HG03103 (cell line): ENCODE results near the gene NEU4.
A peak's percentile ranks its signal among the peaks of the same experiment; 100 is the strongest.

Experiments used
- ATAC-seq: cut with Tn5 transposase; IDR thresholded peaks from one replicate; pipeline ENCODE4 v1.9.1; 2021; ENCODE audit warnings: low read depth; ENCODE audit not compliant: unreplicated experiment

The NEU4 gene

DNA sequence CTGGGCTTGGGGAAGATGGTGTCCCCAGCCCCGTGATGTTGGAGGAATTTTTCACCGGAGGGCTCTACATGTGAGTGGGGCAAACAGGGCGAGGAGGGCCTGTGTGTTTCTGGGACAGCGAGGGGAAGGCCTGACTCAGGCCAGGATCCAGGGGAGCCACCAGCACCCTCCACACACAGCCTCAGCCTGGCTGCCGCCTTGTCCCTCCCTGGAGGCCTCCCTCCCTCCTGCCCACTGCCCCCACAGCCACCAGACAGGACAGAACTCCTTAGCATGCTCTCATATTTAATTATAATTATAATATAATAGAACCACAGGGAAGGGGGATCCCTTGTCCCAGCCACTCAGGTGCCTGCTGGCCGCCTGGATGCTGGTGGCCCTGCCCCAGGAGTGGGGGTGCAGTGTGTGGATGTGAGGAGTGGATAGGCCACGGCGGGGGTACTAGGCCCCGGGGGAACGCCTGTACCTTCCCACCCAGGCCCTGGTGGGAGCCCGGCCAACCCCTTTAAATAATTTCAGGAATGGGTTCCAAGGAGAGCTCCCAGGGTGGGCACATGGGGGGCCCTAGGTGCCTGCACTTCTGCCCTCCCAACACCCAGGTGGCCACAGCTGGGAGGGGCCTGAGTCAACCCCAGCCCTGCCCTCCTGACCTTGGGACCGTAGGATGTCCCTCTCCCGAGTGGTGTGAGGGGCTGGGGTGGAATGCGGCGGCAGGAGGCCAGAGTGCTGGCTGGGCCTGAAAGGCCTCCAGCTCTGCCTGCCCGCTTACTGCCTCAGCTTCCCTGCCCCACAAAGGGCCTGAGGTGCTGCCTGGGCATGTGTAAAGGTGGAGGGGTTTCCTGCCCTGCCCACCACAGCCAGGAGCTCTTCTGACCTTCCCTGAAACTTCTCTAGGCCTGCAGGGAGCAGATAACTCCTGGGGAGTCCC, 40.9 kb downstream of the NEU4 start:
- ATAC-seq, result no peak

DNA sequence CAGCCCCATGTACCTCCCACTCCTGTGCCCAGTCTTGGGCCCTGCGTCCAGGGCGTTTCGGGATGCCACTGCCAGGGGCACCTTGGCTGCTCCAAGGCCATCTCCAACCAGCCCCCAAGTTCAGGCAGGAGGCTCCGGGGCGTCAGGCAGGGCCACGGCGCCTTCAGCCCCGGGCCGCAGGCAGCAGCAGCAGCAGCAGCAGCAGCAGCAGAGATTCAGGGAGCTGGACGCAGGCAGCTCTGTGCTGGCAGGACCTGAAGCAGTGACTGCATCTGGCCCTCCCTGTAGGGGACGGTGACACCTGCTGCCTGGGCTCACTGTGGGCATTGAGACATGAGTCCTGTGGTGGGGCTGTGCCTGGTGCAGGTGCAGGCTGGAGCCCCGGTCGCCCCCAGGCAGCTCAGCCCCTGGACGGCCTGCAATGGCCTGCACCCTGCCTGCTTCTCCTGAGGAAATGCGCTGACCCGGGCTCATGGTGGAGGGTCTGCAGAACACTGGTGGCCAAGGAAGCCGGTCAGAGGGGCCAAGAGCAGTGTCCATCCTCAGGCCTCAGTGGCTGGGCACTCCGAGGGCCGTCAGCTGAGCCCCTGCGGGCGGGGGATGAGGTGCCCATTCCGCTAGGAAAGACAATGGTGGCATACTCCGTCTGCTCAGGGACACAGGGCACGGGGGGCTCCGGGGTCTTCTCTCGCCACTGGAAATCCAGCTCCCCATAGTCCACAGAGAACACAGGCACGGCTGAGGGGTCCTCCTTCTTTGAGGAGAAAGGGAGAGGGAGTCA, 41.7 kb downstream of the NEU4 start:
- ATAC-seq, result no peak

DNA sequence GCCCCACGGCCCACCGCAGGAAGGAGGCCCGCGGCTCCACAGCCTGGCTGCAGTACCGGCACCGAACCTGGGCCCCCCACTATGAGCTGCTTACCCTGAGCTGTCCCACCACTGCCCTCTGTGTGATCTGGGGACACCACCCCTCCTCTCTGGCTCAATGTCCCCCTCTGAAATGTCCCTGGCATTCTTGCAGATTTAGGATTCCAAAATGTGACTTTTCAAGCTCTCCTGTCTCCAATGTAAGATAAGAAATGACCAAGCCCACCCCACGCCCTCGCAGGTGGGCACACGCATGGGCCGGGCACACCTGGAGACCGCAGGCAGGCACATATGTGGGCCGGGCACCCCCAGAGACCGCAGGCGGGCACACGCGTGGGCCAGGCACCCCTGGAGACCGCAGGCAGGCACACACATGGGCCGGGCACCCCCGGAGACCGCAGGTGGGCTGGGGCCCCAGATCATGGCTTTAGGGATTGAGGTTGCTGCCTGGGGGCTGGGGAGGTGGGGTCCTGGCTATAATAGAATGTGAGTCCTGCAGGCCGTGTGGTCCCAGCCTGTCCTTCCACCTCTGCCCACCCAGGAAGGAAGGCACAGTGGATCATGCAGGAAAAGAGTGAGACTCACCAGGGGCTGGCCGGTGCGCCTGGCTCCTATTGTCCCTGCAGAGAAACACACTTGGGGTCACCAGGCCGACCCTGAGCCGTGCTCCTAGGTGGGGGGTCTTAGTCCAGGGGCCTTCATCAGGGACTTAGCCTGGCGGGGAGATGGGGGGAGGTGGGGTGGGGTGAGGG, 42.5 kb downstream of the NEU4 start:
- no peak for ATAC-seq

DNA sequence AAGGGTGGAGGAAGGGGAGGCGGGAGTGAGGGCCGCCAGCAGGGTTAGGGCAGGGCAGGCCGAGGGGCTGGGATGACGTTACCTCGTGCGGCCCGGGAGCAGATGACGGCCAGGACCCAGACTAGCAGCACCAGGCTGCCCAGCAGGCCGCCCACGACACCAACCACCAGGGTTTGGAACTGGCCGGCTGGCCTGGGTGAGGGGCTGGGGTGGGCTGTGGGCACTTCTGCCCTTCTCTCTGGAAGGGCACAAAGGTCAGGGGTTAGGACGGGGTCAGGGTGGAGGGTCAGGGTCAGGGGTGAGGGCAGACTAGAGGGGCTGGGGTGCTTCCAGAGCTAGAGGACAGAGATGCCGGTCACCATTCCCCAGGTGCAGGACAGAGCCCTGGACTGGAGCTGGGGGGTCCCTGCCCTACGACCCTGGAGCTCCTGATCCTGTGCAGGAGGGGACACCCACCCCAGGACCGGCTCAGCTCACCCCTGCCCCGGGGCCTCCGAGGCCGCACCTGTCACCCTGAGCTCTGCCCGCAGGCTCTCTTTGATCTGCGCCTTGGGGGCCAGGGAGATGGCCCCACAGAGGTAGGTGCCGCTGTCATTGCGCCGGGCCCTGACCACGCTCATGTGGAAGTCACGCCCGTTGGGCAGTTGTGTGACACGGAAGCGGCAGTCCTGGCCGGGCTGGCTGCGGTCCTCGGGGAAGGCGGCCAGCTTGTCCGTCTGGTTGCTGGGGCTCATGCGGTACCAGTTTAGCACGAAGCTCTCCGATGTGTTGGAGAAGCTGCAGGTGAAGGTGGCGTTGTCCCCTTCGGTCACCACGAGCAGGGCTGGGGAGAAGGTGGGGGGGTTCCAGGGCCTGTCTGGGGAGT, 43.4 kb downstream of the NEU4 start:
- ATAC-seq, result no peak

DNA sequence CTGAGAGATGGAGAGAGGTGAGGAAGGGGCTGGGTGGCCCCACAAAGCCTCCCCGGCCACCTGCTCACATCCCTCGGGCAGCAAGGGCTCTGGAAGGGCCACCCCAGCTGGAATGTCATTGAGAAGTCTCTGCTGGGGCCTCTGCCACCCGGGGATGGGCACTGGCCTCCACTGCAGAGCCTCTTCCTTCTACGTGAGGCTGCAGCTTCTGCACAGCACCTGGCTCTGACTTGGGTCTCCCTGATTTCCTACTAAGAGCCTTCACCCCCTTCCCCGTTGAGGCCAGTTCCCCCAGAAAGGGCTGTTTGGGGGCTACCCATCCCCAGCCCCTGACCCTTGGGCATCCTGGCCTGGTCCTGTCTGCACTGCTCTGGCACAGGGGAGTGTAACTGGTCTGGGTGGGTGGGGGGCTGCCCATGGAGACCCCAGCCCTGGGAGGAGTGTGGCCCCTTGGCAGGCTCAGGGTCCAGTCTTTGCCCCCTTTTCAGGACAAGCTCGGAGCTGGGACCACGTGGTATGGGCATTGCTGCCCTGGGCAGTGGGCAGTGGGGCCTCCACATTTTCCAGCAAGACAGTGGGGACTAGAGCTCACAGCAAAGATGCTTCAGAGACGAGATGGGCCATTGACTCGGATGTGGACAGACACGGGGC, 44.1 kb downstream of the NEU4 start:
- ATAC-seq, result no peak

DNA sequence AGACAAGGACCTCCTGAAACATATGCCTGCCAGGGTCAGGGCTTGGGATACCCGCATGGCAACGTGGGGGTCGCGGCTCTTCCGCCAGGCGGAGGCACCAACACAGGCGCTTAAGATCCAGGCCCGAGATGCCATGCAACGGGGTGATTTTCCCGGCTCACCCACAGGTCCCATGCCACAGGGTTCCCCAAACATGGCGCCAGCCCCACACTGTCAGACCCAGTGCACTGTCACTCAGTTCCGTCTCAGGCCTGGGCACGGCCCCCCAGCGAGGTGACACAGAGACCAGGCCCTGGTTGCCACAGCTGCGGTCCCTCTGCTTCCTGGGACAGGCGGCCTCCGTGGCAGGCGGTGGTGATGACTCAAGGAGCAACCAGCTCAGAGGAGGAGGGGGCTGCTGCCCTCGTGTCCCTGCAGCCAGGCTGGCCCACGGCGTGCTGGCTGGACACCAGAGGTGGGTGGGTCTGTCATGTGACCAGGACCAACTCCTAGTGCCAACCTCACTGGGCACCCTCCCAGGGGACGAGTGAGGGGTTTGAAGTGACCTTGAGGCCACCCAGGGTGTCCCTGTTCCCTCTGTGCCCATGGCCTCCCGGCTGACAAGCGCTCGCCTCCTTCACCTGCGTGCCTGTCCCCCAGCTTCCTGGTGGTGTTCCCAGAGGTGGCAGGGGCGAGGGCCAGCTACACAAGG, 44.8 kb downstream of the NEU4 start:
- ATAC-seq, result no peak

DNA sequence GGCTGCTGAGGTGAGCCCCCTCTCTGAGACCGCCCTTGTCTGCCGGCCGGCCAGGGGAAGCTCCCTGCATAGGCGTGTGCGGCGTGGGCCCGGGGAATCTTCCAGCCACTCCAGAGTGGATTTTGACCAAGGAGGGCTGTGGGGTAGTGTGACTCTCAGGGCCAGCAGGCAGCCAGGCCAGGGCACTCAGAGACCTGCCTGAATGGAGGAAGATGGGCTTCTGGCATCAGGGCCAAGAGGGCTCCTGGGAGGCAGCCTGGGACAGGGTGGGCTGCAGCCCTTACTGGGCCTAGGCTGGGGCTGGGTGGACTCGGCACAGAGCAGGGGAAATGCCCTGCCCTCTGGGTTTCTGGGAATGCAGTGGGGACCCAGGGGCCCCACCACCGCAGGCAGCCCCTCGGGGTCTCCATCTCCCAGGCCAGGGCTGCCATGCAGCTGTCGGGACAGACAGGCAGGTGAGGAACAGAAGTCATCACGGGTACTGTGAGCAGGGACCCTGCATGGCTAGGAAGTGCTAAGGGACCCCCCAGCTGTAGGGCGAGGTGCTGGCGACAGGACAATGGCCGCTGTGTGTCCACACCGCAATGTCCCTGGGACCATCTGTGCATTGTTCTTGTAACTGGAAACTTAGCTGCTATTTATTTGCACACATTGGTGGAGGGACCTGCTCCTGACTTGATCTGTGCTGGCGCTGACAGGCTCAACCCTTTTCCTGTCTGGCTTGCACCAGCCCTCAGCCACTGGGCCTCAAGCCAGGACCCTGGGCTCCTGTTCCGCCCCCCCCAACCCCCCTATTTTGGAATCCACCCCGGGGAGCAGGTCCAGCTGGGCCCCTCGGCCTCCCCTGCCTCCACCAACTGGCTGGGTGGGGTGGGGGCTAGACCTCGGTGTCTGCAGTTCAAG, 45.6 kb downstream of the NEU4 start:
- ATAC-seq, result no peak

DNA sequence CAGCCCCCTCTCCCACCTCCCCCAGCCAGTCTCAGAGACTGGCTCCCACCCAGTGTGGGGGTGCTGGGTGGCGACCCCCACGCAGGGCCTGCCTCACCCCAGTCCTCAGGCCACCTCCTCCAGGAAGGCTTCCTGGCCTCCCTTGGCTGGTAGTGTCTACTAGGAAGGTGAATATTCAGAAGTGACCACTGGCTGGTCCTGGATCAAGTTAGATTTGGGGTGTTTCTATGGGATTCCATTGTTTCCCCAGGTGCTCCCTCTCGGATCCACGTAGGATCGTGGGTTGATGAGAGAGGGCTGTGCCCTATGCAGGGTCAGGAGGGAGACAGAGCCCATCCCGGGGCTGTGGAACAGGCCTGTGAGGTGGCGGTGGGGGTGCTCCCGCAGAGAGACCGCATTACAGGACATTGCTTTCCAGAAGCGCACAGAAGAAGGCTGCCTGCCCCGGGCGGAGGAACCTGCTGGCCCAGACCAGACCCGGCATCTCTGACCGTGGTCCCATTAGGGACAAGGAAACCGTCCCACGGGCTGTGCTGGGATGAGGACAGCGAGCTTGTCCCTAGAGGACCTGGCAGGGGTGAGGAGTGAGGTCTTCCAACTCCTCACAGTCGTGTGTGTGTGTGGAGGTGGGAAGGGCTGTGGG, 46.4 kb downstream of the NEU4 start:
- no peak for ATAC-seq

DNA sequence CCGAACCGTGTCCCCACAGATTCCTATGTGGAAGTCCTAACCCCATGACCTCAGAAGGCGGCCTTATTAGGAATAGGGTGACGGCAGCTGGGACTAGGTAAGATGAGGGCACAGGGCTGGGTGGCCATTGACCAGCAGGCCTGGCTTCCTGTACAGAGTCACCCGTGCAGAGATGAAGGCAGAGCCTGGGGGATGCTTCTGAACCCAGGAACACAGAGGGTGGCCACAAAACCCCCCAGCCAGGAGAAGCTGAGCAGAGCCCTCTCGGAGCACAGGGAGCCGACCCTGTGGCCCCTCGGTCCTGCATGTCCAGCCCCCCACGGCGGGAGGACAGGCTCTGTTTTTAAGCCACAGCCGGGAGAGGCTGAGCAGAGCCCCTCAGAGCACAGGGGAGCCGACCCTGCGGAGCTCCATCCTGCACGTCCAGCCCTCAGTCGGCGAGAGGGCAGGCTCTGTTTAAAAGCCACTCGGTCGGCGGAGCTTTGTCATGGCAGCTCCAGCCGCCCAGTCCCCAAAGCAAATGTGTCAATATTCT, 47.0 kb downstream of the NEU4 start:
- ATAC-seq, result no peak

DNA sequence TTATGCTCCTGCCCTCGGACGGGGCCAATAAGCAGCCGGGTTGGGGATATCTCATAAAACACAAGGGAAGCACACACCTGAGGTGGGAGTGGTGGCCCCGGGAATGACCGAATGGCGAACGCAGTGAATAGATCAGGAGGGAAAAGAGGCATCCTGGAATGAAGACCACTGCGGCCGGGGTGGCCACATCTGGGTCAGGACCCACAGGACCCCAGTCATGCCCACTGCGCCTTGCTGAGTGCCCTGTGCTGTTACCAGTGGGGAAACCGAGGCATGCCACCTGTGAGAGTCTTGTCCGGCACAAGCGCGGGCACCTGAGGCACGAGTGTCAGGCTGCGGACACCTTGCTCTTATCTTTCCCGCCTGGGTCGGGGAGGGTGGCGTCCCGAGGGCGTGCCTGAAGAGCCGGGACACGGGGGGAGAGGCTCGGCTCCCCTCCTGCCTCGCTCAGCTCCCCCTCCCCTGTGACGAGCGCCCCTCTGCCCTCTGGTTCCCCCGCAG, 48.1 kb downstream of the NEU4 start:
- no peak for ATAC-seq

DNA sequence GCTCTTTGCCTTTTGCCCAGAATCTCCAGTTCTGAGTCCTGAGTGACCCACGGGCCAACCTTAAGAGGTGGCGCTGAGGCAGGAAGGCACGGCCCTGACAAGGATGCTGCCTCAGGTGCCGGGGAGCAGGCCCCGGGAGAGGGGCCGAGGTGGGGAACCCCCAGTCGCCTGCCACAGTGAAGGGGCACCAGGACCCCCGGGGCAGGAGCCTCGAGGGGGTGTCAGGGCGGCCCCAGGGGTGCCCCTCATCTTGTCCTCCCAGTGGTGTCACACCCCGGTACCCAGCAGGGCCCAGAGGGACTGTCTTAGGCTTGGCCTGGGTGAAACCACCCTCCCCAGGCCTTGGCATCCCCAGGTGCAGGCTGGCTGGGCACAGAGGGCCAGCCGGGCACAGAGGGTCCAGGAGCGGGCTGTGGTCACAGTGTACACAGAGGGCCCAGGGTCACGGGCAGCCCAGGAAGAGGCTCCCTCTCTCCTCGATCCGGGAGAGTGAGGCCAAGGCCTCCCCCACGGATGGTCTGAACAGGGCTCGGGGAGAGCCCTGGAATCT, 48.7 kb downstream of the NEU4 start:
- ATAC-seq, result no peak

DNA sequence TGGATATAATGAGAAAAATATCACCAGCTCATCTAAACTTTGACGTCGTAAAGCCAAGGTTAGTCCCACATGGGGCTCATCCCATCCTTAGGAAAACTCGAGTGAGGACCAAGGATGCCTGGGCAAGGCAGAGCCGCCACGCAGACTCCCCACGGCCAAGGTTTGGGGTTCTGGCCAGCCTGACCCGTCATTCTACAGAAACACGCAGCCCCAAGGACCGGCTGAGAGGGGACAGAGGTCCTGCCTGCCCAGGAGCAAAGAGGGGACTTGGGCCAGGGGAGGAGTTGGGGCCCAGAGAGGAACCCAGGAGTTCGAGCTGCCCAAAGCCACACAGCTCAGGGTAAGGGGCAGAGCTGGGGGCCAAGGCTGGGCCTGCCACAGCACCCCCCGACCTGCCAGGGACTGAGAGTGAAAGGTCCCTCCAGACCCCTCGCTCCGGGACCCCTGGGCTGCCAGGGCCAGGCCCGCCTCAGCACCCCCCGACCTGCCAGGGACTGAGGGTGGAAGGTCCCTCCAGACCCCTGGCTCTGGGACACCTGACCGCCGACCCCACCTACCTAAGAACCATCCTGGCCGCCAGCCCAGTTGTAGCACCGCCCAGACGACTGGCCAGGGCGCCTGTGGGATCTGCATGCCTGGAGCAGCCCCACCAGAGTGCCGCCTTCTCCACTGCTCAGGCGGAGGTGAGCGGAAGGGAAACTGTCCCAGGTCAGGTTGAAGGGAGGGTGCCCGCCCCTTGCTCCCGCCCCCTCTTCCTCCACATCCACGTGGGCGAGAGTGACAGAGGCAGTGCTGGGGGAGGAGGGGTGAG, 49.4 kb downstream of the NEU4 start, which contains the start of gene PDCD1:
Gene PDCD1 (minus strand): TSS at position 689 of the 811 bp plus-strand sequence. CDS start 56 bp downstream, at position 633.
- peak; percentile 44 for ATAC-seq

DNA sequence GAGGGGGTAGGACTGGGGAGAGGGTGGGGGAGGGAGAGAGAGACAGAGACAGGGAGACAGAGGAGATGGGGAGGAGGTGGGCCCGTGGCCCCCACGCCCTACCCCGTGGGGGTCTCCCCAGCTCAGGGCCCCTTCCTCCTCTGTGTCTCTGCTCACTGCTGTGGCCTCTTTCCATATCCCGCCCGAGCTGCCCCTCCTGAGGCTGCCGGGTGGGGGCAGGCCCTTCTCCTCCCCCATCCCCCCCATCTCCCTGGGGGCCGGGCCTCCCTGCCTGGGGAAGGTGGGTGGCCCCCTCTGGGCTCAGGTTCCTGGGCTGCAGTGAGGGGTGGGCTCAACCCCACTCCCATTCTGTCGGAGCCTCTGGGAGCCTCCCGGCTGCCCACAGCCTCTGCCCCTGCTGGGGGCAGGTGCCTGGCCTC, 50.0 kb downstream of the NEU4 start:
- ATAC-seq, result peak; percentile 7

DNA sequence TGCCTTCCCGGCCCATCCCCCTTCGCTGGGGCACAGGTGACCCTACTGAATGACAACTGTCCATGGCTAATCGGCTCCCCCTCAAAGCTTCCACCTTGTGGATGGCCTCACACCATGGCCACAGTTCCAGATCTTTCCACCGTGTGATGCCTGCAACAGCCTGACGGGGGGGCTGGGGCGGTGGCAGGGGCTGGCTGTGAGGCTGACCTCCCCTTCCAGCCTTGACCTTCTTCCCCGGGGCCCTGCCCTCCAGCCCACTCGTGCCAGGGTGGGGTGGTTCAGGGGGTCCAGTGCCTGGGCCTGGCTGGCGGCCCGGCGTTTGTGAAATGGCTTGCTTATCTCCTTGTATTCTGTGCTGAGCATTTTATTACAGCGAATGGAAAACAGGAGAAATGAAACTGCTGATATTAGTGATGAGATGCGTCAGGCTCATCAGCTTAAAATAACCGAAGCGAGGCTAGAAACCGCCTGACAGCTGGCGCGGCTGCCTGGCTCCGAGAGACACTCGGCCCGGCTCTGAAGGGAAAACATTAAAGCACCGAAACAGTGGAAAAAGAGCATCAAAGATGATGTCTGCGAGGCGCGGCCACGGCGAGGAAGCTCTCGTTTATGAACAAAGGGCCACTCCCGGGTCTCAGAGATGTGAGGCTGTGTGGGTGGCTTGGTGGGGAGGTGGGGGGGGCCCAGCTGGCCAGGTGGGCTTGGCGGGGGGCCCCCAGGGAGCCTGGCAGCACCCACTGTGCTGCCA, 50.6 kb downstream of the NEU4 start:
- peak; percentile 35 for ATAC-seq
